Measurements from ENCODE around the gene NUTM1.
"Not testable (repeated sequence)": the region's sequence is repeated elsewhere in the genome, so short reads cannot be mapped to it uniquely, and the experiment has no call there.

NUTM1 gene

GRCh38 chr15:34397637-34398259, 54.6 kb downstream of the NUTM1 start:
- peak overlapping the region in 1 of 21 experiments; percentile 46 for H3K27ac ChIP-seq
- not testable (repeated sequence) for H3K4me3 ChIP-seq

DNA sequence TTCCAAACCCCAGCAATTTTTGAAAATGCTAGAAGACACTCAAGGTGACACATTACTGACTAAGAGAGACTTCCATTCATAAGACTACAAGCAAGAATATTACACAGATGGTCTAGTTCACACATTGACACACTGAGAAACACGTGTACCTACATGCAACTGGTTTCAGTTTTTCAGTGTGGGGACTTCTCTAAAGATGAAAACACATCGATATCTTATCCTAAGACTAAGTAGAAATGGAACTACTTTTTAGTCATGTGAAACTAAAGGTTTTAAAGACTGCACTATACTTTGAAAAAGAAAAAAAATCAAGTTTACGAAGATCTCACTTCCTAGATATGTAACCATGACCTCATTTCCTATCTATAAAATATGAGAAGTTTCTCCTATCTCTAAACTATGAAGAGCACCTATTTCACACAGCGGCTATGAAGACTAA, 60.1 kb downstream of the NUTM1 start:
- H3K4me3 ChIP-seq, H3K27ac ChIP-seq: not testable (repeated sequence)

DNA sequence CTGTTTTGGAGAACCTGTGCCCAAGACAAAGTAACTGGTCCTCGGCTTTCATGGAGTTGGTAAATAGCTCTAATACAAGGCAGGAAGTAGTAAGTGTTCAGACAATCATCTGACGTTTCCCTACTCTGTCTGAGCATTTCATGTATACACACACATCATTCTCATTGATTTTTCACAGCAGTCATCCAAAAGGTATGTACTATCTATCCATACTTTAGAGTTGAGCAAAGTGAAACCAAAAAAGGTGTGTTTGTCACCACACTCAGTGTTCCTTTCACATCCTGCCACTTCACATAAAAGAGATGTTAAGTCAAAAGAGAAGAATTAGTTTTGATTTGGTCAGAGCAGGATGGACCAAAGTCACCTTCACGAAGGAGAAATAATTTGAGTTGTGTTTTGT, 60.8 kb downstream of the NUTM1 start:
- not testable (repeated sequence) for H3K4me3 ChIP-seq, H3K27ac ChIP-seq
